Uterus (tissue), 2 donors: Measurements from ENCODE around the gene KCNMA1.

ENCODE experiments used
- POLR2A ChIP-seq, 2 donors: fragments of 450-650 bp; IDR thresholded peaks; one replicate each; pipeline ENCODE4 v1.6.1; 2016; ENCODE audit warnings: antibody characterized with exemption in 2 of 2, mild to moderate bottlenecking in 1 of 2, moderate library complexity in 1 of 2
- TF ChIP-seq, protein P1 (sequence below), 4 experiments: fragments of 200-600 bp in 2 of 4; fragments of 450-650 bp in 2 of 4; sonication (generic) in 2 of 4; IDR thresholded peaks; one replicate each; pipeline ENCODE4 v1.5.1; 2016 to 2019; ENCODE audit warnings: antibody characterized with exemption in 4 of 4, mild to moderate bottlenecking in 2 of 4, moderate library complexity in 1 of 4

DNA sequence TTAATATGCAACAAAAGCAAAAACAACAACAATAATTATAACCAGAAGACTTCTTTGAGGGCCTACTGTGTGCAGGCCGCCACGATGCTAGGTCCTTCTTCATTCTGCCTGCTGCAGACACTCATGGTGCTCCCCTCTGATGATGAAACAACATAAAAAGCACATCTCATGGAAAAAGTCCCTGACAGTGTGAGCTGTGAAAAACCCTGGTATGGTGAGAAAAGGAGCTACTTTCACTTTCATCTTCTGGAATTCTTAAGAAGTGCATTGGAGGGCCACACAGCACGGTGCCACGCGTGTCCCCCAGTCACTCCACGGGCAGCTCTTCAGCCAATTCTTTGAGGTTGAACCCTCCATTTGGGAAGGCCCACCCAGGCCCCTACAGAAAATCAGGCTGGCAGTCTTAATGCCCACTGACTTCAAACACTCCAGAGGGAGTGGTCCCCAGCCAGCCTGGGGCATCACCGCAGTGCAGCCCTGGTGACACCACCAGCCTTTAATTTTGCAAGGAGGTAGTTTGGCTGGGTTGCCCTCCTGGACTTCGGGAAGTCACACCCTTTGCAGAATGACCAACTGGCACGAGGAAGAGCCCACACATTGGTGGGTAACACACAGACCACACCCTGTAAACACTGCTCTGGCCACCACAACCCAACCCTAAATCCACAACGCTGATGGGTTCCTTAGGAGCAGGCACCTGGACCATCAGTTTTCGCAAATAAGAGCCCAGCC, 7.7 kb downstream of the KCNMA1 start:
- TF ChIP-seq, protein P1, sequence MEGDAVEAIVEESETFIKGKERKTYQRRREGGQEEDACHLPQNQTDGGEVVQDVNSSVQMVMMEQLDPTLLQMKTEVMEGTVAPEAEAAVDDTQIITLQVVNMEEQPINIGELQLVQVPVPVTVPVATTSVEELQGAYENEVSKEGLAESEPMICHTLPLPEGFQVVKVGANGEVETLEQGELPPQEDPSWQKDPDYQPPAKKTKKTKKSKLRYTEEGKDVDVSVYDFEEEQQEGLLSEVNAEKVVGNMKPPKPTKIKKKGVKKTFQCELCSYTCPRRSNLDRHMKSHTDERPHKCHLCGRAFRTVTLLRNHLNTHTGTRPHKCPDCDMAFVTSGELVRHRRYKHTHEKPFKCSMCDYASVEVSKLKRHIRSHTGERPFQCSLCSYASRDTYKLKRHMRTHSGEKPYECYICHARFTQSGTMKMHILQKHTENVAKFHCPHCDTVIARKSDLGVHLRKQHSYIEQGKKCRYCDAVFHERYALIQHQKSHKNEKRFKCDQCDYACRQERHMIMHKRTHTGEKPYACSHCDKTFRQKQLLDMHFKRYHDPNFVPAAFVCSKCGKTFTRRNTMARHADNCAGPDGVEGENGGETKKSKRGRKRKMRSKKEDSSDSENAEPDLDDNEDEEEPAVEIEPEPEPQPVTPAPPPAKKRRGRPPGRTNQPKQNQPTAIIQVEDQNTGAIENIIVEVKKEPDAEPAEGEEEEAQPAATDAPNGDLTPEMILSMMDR (IDR thresholded peaks at IDR 0.05): no peak
- no peak for TF ChIP-seq POLR2A (IDR thresholded peaks at IDR 0.05)
